HG02610 (cell line): ENCODE data around the gene HCFC1R1.
"Not testable (repeated sequence)": the region's sequence is repeated elsewhere in the genome, so short reads cannot be mapped to it uniquely, and the experiment has no call there.

ENCODE experiments used
- ATAC-seq: cut with Tn5 transposase; IDR thresholded peaks from one replicate; pipeline ENCODE4 v1.9.1; 2021; ENCODE audit warnings: mild to moderate bottlenecking, moderate library complexity; ENCODE audit not compliant: unreplicated experiment

HCFC1R1 gene

DNA sequence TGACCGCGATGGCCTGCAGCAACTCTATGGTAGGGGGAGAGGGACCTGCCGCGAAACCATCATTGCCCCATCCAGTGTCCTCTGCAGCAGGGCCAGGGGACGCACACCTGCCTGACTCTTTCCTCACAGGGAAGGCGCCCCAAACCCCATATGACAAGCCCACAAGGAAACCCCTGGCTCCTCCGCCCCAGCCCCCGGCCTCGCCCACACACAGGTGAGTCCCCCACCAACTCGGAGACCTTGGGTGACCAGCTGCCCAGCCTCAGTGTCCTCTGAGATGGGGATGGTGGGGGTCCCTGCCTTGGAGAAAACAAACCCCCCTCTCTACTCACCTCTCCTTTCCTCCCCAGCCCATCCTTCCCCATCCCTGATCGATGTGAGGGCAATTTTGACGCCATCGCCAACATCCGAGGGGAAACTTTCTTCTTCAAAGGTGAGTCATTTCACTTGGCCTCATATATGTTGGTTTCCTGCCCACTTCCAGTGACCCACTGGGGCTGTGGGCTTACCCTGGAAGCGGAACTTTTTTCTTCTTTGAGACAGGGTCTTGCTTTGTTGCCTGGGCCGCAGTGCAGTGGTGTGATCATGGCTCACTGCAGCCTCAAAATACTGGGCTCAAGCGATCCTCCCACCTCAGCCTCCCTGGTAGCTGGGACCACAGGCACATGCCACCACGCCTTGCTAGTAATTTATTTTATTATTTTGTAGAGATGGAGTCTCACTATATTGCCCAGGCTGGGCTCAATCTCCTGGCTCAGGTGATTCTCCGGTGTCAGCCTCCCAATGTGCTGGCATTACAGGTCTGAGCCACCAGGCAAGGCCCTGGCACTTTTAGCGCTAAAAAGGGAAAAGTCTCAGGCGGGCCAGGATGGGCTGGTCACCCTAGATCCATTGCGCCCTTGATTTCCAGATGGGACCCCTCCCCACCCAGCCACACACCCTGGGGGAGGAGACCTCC is 33.7 kb upstream of the HCFC1R1 start:
- no peak for ATAC-seq

GRCh38 chr16:3056336-3057180 is 32.8 kb upstream of the HCFC1R1 start:
- no peak for ATAC-seq

DNA sequence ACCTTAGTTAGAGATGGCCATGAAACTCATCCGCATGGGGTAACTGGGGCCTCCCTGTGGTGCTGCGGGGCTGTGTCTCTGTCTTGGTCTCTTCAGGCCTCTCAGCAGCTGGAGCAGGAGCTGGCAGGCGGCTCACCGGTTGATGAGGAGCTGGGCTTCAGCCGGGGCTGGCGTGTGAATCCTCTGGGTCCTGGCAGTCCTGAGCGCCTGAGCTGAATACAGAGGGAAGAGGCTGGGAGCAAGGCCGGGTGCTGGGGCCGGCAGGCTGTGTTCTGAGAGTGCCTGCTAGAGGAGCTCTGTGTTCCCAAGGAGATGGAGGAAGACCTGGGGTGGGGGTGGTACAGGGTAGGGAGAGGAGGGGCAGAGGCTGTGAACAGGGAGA is 32.0 kb upstream of the HCFC1R1 start:
- not testable (repeated sequence) for ATAC-seq

DNA sequence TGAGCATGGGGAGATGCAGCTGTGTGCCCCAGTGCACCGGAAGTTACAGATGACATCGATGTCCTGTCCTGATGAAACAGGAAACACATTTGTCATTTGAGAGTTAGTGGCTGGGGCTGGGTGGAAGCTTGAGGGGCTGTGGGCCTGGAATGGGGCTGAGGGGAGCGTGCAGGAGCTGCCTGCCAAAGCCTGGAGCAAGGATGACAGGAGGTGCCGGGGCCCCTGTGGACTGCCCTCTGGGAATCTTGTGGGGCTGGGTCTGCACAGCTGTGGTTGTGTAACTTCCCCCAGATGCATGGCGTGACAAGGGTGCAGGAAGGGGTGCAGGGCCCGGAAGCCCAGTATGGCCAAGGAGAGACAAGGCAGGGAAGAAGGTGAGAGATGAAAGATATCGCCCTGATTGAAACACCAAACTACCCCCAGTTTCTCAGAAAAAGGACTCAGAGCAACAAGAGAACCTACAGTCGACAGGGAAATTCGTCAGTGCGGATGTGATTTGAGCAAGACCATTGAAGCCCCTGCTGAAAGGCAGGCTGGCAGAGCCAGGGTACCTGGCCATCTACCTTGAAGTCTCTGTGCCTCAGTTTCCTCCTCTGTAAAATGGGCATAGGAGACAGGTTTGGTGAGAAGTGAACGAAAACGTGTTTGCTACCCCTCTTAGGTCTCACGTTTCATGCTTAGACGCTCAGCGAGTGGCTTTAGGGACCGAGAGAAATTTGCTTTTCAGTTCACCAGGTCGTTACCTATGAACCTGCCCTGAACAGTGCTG is 31.4 kb upstream of the HCFC1R1 start:
- no peak for ATAC-seq

DNA sequence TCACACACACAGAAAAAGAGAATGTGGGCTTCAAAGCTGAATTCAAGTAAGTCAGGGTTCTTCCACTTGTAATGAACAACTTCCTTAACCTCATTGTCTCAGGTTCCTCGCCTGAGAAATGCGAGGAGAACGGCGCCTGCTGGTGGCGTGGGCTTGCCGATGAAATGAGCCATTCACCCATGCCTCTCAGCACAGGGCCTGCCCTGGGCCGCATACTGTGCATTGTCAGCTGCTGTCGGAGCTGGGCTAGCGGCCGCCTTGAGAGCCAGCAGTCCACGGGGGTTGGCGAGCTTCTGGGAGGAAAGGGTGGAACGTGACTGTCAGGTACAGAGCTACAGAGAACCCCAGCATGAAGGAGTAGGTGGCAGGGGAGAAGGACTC is 29.6 kb upstream of the HCFC1R1 start:
- not testable (repeated sequence) for ATAC-seq

- not testable (repeated sequence) for ATAC-seq
Measured at GRCh38 chr16:3052571-3053329, 29.0 kb upstream of the HCFC1R1 start.

GRCh38 chr16:3051494-3051893 is 27.8 kb upstream of the HCFC1R1 start:
- ATAC-seq, result no peak

GRCh38 chr16:3051009-3051408 is 27.3 kb upstream of the HCFC1R1 start:
- ATAC-seq, result no peak

GRCh38 chr16:3050487-3050886 is 26.7 kb upstream of the HCFC1R1 start:
- no peak for ATAC-seq

DNA sequence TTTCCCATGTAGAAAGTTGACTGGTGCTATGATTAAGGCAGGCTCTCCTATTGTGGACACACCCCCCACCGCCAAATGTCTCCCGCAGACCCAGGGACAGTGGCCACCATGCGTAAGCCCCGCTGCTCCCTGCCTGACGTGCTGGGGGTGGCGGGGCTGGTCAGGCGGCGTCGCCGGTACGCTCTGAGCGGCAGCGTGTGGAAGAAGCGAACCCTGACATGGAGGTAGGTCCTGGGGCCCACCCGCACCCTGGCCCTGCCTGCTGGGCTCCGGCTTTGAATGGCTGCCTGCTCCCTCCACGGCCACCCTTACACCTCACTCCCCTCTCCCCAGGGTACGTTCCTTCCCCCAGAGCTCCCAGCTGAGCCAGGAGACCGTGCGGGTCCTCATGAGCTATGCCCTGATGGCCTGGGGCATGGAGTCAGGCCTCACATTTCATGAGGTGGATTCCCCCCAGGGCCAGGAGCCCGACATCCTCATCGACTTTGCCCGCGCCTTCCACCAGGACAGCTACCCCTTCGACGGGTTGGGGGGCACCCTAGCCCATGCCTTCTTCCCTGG is 26.3 kb upstream of the HCFC1R1 start:
- no peak for ATAC-seq

GRCh38 chr16:3047387-3047720 is 23.6 kb upstream of the HCFC1R1 start:
- no peak for ATAC-seq

GRCh38 chr16:3046641-3047386 is 23.1 kb upstream of the HCFC1R1 start:
- ATAC-seq, result no peak

GRCh38 chr16:3045758-3046640 is 22.3 kb upstream of the HCFC1R1 start, which contains the start of gene MMP25:
TSS of gene MMP25 (plus strand) at chr16:3046561. CDS start at chr16:3046918, 357 bp downstream.
- ATAC-seq, result no peak

DNA sequence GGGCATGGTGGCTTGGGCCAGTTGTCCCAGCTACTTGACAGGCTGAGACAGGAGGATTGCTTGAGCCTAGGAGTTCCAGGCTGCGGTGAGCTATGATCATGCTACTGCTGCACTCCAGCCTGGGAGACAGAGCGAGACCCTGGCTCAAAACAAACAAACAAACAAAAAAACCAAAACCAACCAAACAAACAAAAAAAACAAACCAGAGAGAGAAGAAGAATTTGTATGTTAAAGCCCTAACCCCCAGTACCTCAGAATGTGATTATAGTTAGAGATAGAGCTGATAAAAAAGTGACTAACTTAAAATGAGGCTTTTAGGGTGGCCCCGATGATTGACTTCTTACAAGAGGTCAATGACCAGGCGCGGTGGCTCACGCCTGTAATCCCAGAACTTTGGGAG is 21.0 kb upstream of the HCFC1R1 start:
- ATAC-seq, result no peak

- no peak for ATAC-seq
Measured at GRCh38 chr16:3042376-3042775, 18.6 kb upstream of the HCFC1R1 start.

- no peak for ATAC-seq
Measured at GRCh38 chr16:3038896-3039295, 15.2 kb upstream of the HCFC1R1 start.

DNA sequence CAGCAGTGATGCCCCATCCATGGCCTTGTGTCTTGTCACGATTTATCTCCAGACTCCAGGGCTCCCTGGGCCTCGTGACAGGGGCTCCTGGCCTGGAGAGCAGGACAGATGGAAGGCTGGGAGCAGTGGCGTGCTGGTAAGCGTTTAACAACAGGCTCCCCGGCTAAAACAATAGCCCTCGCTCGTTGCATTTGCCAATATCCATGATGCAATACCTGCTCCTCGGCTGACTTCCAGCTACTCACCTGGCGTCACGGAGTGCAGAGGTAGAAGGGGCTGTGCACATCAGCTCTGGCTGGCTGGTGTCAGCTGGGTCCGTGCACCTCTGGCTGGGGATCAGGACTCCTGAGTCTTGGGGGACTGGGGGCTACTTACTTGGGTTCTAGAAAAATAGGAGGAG is 14.5 kb upstream of the HCFC1R1 start:
- ATAC-seq, result no peak

DNA sequence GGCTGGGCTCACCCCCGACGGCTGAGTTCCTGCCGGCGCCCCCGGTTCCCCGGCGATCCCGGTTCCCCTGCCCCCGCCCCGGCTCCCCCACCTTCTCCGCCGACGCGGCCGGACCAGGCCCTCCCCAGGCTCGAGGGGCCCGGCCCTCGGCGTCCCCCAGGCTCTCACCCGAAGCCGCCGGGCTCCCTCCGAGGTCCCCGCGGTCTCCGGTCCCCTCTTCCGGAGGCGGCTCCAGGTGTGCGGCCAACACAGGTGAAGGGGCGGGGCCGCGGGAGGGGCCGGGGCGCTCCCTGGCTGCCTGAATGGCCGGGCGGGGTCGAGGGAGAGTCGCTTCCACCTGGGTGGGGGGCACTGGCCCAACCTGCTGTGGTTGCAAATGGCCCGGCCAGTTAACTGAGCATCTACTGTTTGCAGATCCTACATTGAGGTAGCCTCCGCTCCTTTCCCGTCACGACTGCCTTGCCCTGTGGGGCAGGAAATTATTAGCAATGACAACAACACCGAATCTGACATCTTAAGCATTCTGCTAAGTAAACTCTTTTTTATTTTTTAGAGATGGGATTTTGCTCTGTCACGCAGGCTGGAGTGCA is 13.1 kb upstream of the HCFC1R1 start, which contains the start of gene BICDL2:
BICDL2 (minus strand) TSS at position 219 of the 590 bp plus-strand sequence. CDS start 1,448 bp downstream, outside the sequence.
- ATAC-seq, result no peak
